ENCODE data around the gene RNF157.

- TF ChIP-seq CTCF (IDR thresholded peaks at IDR 0.05; ENCODE audit: poor library complexity) (no peak), EZH2 (IDR thresholded peaks at IDR 0.05; ENCODE audit: borderline replicate concordance) (no peak), EZH2phosphoT487 (IDR thresholded peaks at IDR 0.05; ENCODE audit: low read depth, severe bottlenecking, unreplicated experiment) (no peak)
Measured at GRCh38 chr17:76092526-76093413, 147.5 kb downstream of the RNF157 start.

Data from hepatocyte (in vitro differentiated cells).